Raji (cell line): ENCODE measurements around the gene EIF2B4.

ENCODE experiments used
- POLR2A ChIP-seq: IDR thresholded peaks from 2 replicates; pipeline ENCODE4 v1.6.1; 2011; ENCODE audit warnings: low read depth, low read length, control low read depth; ENCODE audit not compliant: insufficient read depth

EIF2B4 gene

GRCh38 chr2:27370026-27370815 is at the start of gene EIF2B4, which contains the start of gene SNX17:
EIF2B4 (minus strand) TSS chr2:27370338; CDS start chr2:27370314, 24 bp downstream.
SNX17 (plus strand) TSS chr2:27370616; CDS start chr2:27370744, 128 bp downstream.
- peak; percentile 96 for TF ChIP-seq POLR2A

- TF ChIP-seq POLR2A, result no peak
These were observed 46.0 kb upstream of the EIF2B4 start for GRCh38 chr2:27416151-27416550.

- TF ChIP-seq POLR2A, result no peak
These were observed 42.4 kb upstream of the EIF2B4 start for GRCh38 chr2:27412419-27413152.

GRCh38 chr2:27409321-27410073 is 39.4 kb upstream of the EIF2B4 start, which contains the start of gene PPM1G:
PPM1G (minus strand) TSS chr2:27409591; CDS start chr2:27409422, 169 bp downstream.
- TF ChIP-seq POLR2A, result peak; percentile 99

GRCh38 chr2:27408601-27409320 is 38.6 kb upstream of the EIF2B4 start:
- TF ChIP-seq POLR2A, result no peak

GRCh38 chr2:27407798-27408491 is 37.8 kb upstream of the EIF2B4 start:
- no peak for TF ChIP-seq POLR2A

GRCh38 chr2:27400348-27401135 is 30.4 kb upstream of the EIF2B4 start:
- TF ChIP-seq POLR2A, result no peak

- no peak for TF ChIP-seq POLR2A
These were observed 28.8 kb upstream of the EIF2B4 start for GRCh38 chr2:27398962-27399361.

GRCh38 chr2:27393225-27393624 is 23.1 kb upstream of the EIF2B4 start:
- no peak for TF ChIP-seq POLR2A

- TF ChIP-seq POLR2A, result no peak
These were observed 20.9 kb upstream of the EIF2B4 start for GRCh38 chr2:27390822-27391679.

- TF ChIP-seq POLR2A, result no peak
These were observed 11.5 kb upstream of the EIF2B4 start for GRCh38 chr2:27381577-27382181.

- TF ChIP-seq POLR2A, result no peak
These were observed 10.7 kb upstream of the EIF2B4 start, which contains the start of gene ZNF513 for GRCh38 chr2:27380626-27381545. ZNF513 (minus strand) TSS chr2:27380734; CDS start chr2:27380526, 208 bp downstream.
